NCI-H2227 treated with DMSO at 0.1 percent for 48 hours (cell line): ENCODE measurements around the gene ANKRD17.
"Not testable (repeated sequence)": the region's sequence is repeated elsewhere in the genome, so short reads cannot be mapped to it uniquely, and the experiment has no call there.

Experiments
- DNase-seq: peaks from one replicate; lab custom pipeline; 2025; lab: John Stamatoyannopoulos, UW

ANKRD17 gene, protein sequence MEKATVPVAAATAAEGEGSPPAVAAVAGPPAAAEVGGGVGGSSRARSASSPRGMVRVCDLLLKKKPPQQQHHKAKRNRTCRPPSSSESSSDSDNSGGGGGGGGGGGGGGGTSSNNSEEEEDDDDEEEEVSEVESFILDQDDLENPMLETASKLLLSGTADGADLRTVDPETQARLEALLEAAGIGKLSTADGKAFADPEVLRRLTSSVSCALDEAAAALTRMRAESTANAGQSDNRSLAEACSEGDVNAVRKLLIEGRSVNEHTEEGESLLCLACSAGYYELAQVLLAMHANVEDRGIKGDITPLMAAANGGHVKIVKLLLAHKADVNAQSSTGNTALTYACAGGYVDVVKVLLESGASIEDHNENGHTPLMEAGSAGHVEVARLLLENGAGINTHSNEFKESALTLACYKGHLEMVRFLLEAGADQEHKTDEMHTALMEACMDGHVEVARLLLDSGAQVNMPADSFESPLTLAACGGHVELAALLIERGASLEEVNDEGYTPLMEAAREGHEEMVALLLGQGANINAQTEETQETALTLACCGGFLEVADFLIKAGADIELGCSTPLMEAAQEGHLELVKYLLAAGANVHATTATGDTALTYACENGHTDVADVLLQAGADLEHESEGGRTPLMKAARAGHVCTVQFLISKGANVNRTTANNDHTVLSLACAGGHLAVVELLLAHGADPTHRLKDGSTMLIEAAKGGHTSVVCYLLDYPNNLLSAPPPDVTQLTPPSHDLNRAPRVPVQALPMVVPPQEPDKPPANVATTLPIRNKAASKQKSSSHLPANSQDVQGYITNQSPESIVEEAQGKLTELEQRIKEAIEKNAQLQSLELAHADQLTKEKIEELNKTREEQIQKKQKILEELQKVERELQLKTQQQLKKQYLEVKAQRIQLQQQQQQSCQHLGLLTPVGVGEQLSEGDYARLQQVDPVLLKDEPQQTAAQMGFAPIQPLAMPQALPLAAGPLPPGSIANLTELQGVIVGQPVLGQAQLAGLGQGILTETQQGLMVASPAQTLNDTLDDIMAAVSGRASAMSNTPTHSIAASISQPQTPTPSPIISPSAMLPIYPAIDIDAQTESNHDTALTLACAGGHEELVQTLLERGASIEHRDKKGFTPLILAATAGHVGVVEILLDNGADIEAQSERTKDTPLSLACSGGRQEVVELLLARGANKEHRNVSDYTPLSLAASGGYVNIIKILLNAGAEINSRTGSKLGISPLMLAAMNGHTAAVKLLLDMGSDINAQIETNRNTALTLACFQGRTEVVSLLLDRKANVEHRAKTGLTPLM (N-terminal part only)

DNA sequence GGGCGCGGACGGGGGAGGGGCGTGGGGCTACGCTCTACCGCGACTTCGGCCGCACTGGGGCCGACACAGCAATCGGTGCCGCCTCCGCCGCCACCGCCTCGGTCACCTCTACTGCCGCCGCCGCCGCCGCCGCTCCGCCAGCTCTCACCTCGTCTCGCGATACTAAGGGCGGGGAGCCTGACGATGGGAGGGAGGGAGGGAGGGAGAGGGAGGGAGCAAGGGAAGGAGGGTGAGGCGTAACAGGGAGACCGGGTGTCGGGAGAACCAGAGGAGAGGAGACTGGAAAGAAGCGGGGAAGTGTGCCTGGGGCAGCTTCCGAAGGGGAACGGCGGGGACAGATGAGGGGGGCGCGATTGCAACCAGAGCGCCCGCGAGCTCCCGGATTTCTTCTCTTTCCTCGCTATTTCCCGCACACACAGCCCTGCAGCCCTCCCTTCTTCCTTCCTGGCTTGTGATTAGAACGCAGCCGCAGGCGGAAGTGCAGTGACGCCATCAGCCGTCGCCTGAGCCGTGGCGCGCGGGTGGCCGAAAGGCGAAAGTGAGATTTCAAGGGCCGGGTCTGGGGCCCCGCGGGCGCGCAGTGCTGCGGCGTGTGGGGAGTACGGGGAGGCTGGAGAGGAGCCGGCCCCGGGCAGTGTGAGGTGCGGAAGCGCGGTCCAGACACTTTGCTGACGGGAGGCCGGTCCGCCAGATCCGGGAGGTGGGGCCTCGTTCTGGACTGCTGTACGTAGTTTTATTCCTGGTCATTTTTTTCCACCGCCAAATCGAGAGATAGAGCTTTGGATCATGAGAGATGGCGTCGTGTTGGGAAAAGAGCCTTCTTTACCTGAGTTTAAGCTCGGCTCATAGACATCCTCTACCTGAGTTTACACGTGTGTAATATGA, at the start of gene ANKRD17:
Gene ANKRD17 (minus strand): TSS at position 113 of the 885 bp plus-strand sequence. CDS start 130 bp downstream, outside the sequence.
- DNase-seq: peak; percentile 82

DNA sequence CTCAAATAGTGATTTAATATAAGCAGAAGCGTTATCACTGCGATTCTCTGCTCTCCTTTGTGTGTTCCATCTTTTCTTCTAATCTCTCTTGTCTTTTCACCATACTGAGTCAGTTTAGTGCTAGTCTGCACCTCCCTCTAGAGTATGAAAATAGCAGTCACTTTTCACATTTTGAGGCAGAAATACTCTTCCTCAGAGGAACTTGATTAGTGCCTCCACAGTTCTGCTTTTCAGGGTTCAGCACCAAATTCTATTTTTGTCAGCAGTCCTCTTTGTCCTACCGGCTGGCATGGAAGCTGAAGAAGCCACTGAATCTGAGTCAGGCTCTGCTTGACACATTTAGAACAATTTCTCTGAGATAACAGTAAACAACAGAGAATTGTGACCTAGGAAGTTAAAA, 49.7 kb upstream of the ANKRD17 start:
- no peak for DNase-seq

DNA sequence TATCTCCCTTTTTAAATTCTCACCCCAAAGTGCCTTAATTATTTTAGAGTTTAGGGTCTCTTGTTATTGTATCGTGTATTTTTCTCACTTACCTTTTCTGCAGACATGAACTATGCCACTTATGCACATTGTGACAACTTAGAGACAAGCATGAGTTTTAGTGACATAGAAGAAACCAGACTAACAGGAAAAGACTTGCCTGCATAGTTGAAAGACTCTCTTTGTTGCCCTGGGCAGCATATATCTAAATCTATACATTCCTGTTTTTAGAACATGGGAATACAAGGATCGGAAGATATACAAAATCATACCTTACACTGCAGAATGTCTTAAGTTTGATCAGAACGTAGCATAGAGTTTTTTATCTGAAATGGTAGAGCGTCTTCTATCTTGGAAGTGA, 45.1 kb upstream of the ANKRD17 start:
- DNase-seq: no peak

DNA sequence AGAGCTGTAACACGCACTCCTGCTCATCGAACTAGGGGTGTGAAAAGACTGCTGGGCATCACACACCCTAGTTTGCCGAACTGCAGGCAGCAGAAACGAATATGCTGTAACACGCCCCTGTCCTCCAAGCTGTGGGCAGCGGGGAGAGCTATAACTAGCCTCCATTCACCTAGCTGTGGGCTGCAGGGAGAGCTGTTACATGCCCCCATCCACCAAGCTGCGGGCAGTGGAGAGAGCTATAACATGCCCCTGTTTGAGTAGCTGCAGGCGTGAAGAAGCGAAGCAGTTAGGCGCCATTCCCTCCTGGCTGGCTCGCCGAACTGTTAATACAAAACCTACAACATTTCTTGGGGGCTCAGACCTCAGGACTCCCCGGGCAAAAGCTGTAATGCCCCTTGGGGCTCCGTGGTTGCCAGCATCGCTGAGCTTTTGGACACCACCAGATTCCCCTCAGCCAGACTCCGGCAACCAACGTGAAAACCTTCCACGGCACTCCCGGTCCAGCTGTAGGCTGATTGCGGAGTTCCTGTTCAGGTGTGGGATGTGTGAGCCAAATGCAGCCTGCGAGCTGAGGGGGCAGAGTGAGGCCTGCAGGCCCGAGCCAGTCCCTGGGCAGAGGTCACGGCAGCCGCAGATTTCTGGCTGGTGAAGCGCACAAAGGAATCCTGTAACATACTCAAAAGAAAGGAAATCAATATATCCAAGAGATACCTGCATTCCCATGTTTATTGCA, 41.1 kb upstream of the ANKRD17 start:
- DNase-seq: no peak

DNA sequence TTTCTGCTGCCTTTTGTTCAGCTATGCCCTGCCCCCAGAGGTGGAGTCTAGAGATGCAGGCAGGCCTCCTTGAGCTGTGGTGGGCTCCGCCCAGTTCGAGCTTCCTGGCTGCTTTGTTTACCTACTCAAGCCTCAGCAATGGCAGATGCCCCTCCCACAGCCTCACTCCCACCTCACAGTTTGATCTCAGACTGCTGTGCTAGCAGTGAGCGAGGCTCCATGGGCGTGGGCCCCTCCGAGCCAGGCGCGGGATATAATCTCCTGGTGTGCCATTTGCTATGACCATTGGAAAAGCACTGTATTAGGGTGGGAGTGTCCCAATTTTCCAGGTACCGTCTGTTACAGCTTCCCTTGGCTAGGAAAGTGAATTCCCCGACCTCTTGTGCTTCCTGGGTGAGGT, 34.1 kb upstream of the ANKRD17 start:
- not testable (repeated sequence) for DNase-seq

DNA sequence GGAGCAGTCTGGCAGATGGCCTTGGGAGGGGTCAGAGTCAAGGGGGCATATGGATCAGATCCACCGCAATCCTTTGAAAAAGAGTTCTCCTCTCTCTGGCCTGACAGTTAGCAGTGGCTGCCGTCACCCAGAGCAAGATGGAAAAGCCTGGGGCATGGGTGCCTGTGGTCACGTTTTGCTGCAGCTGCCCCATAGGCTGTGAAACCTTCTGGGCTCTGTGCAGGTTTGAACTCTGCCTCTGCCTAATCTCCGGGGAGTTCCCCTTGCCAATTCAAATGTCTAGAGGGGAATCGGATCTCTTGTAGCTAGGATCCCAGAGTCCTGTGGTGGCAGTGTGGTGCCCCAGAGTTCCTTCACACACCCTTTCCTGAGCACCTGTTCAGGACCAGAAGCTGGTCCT, 23.4 kb upstream of the ANKRD17 start:
- no peak for DNase-seq

DNA sequence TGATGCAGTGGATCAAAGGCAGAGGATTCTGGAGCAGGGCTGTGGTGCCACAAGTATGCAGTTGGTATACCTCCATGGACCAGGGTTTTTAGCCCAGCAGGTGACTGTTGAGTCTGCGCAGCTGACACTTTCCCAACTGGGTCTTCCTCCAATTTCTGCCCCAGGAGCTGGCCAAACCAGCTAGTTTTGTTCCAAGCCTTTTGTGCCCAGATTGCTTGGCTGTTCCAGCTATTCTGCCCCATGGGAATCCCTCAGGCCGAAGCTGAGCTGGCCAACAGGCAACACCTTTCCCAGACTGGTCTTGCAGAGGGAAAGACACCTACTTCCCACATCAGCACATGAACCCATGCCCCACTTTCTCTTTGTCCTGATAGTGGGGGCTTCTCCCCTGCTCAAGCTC, 22.8 kb upstream of the ANKRD17 start:
- no peak for DNase-seq

DNA sequence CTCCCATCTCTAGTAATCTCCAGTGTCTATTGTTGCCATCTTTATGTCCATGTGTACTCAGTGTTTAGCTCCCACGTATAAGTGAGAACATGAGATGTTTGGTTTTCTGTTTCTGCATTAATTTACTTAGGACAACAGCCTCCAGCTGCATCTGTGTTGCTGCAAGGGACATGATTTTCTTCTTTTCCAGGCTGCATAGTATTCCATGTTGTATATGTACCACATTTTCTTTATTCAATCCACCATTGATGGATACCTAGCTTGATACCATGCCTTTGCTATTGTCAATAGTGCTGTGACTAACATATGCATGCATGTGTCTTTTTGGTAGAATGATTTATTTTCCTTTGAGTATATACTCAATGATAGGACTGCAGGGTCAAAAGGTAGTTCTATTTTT, 18.6 kb upstream of the ANKRD17 start:
- DNase-seq: no peak

DNA sequence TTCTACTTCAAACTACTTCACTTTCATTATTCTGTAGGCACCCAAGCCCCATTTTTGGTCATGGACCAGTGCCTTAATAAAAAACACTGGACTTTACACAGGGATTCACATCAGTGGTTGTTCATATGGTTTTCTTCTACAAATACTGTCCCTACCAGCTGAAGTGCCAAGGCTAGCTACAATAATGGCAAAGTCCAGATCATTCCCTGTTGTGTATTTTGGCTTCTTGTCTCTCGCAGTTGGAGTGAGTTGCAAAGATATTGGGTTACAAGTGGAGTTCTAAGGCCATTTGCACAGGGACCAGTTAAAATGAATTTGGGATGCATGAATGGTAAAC, 16.7 kb upstream of the ANKRD17 start:
- no peak for DNase-seq

DNA sequence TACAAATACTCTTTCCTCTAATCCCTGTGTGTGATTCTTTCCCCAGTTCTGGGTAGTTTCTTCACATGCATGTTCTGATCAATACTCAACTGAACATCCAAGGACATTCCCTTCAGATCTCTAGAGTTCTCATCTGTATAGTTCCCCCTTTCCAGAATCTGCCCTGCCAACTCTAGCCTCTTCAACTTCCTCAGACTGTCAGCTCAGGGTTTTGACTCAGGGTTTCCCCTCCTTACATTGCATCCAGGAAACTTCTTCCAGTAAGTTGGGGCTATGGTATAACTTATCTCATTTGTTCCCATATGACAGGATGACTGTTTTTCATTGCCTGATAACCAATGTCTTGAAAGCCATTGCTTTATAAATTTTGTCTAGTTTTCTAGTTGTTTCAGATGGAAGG, 14.2 kb upstream of the ANKRD17 start:
- no peak for DNase-seq

DNA sequence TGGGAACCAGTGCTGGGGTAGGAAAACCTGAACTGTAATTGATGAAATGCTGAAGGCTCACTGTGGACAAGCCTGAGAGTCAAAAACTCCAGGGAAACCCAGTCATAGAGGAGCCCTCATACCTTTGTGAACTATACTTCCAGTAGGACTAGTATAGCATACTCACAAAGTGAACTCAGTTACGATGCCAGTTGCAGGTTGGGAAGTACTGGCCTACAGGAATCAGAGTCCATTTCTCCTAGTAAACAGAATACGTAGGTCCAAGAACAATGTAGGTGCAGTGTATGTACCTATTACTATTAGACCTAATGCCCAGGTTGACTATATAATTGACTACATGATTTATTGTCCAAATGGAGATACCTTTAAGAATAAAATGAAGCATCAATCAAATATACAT, 8.5 kb upstream of the ANKRD17 start:
- no peak for DNase-seq

DNA sequence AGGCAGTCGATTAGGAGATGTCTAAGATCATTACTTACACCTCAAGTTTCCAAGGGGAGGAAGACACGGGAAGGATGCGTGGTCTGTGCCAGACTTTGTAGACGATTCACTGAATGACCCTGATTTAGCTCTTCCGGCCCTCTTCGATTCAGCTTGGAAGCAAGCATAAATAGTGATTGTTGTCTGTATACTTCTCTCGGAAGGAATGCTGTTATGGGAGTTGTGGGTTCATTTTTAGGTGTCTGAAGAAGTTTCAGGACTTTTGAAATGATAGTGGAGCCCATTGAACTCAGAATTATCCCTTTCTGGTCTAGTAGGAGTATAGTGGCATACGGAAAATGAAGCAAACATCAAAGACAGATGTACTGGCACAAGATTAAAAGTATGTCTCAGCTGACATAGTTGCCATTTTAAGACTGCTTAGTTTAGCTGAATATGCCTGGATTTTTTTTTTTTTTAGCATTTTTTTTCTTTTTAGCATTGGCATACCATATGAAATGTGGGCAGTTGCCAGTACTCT, 1.0 kb upstream of the ANKRD17 start:
- DNase-seq: peak; percentile 60

DNA sequence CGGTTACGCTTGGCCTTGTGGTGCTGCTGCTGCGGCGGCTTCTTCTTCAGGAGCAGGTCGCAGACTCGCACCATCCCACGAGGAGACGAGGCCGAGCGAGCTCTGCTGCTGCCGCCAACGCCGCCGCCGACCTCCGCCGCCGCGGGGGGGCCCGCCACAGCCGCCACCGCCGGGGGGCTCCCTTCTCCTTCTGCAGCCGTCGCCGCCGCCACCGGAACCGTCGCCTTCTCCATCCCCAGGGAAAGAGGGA, 237 bp downstream of the ANKRD17 start:
- peak; percentile 40 for DNase-seq

DNA sequence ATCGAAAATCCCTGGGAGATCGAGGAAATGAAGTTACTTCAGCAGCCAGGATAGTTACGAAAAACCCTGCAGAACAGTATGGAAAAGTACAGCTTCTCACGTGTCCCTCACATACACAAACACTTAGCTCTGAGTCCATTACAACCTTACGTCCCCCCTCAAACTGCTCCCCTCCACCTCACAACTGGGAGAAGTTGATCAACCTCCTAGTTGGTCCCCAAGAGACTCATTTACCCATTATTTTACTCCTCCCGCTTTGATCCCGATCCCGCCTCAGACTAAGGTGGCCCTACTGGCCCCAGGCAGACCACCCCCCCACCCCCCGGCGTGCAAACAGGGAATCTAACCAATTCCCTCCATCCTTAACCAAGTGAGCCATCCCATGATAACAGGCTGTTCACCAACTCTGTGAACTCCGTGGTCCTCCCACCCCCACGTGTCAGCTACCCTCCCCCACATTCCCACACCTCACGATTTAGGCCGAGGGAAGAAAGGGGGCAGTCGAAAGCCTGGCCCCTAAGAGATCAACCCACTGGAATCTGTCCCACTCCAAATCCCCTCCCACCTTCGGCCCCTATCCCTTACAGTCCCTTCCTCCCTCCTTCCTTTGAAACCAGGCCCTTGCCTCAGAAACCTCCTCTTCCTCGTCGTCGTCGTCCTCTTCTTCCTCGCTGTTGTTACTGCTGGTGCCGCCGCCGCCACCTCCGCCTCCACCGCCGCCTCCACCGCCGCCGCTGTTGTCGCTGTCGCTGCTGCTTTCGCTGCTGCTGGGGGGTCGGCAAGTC, 755 bp downstream of the ANKRD17 start:
- no peak for DNase-seq

DNA sequence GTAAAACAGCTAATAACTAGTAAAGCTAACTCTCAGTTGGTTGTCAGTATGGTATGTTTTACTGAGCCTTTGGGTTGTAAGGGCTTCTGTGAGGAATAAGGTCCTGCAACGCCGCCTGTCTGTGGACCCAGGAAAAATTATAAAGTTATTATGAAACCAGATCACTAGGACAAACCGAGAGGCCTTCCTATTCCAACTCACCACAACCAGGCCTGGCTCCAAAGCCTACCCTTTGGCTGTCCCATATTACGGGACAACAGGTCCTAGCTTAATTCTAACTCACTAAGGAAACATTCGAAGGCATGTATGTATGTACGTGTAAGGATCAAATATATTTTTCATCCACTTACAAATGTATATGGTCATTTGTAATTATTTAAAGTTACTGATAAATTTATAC, 1.4 kb downstream of the ANKRD17 start:
- peak; percentile 8 for DNase-seq

DNA sequence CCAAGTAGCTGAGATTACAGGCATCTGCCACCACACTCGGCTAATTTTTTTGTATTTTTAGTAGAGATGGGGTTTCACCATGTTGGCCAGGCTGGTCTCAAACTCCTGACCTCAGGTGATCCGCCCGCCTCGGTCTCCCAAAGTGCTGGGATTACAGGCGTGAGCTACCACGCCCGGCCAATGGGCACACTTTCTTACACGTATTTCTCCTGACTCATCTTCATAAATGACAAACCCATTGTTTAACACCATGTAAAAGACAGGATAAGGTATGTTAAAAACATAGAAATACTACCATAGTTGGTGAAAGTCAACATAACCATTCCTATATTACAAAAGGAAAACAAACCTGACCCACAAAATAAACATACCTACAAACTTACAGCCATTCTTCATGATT, 2.8 kb downstream of the ANKRD17 start:
- not testable (repeated sequence) for DNase-seq

DNA sequence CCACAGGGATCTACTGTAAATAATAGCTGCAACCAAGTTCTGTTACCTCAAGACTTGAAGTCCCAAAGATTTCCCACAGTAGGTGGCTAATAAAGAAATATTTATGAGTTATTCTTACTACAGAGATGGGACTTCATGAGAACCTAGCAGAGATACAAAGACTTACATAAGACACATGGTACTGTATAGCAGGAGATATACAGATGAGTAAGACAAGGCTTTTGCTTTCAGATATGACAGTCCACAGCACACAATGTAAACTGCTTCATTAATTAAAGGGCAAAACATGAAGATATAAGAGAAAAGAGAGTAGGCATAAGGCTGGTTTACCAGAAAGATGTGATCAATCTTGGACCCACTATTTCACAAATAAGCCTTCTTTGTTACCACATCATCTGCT, 6.6 kb downstream of the ANKRD17 start:
- no peak for DNase-seq

DNA sequence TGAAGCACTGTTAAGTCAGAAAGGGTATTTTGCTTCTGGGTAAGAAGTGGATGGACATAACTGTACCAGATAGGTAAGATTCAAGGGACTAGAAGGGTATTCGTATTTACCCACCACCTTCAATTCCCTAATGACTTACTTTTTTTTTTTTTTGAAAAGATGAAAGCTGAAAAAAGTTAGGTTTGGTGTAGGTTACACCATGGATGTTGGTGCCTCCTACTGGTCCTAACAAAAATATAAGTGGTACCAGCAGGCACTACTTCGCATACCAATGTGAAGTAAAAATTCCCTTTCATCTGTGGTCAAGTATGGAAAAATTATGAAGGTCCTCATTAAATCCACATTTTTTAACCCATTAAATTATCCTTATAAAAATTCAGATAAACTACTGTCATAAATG, 7.2 kb downstream of the ANKRD17 start:
- DNase-seq: no peak

DNA sequence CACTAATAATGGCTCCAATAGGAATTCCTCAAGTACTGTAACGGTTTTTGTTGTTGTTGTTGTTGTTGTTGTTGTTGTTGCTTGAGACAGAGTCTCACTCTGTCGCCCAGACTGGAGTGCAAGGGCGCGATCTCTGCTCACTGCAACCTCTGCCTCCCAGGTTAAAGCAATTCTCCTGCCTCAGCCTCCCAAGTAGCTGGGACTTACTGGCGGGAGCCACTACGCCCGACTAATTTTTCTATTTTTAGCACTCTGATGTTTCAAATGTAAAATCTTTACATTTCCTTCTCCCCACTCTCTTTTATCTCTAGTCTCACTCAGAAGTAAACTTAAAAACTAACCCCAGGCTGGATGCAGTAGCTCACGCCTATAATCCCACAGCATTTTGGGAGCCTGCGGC, 8.0 kb downstream of the ANKRD17 start:
- no peak for DNase-seq

DNA sequence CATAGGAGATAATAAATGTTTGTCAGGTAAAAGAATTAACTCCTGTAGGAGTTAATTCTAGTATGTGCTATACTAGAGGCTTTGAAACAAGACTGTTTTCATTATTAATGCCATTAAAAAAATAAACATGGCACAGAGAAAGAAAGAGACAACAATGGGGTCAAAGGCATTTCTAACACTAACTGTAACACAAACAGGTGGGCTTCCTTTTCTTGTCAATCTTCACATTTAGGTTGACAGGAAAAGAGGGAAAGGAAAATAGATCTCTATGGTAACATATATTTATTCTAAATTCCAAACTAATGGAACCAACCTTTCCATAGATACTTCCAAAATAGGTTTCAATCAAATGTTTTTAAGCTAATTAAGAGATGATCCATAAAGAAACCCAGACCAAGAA, 9.8 kb downstream of the ANKRD17 start:
- DNase-seq: no peak
